Measurements from ENCODE around the gene RNASE4. TPM values are rescaled to one million over a fixed set of nuclear protein-coding genes. Genes with fewer than 3 reads are reported as not detected.
"Not testable (repeated sequence)": the region's sequence is repeated elsewhere in the genome, so short reads cannot be mapped to it uniquely, and the experiment has no call there.

The RNASE4 gene
- total RNA-seq, 2 donors from 2014 or later, result 71.6 to 150 TPM

DNA sequence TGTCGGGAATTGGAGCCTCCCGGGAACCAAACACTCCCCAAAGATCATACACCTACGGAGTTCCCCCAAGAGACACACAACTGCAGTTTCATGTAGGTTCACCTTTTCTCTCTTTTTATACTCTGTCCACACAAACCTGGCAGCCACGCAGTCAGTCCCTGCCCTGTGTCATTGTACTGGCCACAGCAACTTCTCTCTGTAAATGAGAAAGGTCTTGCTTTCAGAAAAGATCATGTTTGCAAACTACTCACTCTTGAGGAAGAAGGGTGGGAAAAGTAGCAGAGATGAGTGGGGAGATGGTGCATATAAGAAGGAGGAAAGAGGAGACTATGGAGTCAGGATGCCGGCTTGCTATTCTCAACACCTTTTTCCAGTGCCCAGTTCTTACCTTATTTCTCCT is 14.6 kb downstream of the RNASE4 start:
- Histone ChIP-seq H3K4me3 (no peak overlapping the region), H3K27ac (no peak overlapping the region), H3K36me3 (peaks cover 0 to under 1% of the 10 kb centered on the region in 2 donors), H3K27me3 (replicated peaks; ENCODE audit: insufficient read depth) (no peaks in the 10 kb centered on the region), H3K4me1 (replicated peaks) (no peaks in the 10 kb centered on the region), H3K9me3 (no peaks in the 10 kb centered on the region)
- intact Hi-C loops (cut with DNase I), result loop anchor here (5.0 to 10.0 kb wide), 3 partner anchors 158 to 268 kb away; no protein-coding TSS in a partner anchor
- WGBS, result 93% methylated on average over 5 of the region's 5 CpGs
- no peak for DNase-seq (ENCODE audit: low spot score)
- TF ChIP-seq POLR2AphosphoS5 (IDR thresholded peaks at IDR 0.05), result no peak
- TF ChIP-seq, protein P1, sequence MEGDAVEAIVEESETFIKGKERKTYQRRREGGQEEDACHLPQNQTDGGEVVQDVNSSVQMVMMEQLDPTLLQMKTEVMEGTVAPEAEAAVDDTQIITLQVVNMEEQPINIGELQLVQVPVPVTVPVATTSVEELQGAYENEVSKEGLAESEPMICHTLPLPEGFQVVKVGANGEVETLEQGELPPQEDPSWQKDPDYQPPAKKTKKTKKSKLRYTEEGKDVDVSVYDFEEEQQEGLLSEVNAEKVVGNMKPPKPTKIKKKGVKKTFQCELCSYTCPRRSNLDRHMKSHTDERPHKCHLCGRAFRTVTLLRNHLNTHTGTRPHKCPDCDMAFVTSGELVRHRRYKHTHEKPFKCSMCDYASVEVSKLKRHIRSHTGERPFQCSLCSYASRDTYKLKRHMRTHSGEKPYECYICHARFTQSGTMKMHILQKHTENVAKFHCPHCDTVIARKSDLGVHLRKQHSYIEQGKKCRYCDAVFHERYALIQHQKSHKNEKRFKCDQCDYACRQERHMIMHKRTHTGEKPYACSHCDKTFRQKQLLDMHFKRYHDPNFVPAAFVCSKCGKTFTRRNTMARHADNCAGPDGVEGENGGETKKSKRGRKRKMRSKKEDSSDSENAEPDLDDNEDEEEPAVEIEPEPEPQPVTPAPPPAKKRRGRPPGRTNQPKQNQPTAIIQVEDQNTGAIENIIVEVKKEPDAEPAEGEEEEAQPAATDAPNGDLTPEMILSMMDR (IDR thresholded peaks at IDR 0.05), result no peak
- no peak for TF ChIP-seq POLR2A (IDR thresholded peaks at IDR 0.05)

GRCh38 chr14:20699931-20700330 is 15.6 kb downstream of the RNASE4 start:
- intact Hi-C loops (cut with DNase I), result loop anchor here (5.0 to 10.0 kb wide), 3 partner anchors 157 to 267 kb away; no protein-coding TSS in a partner anchor
- Histone ChIP-seq H3K27me3 (replicated peaks; ENCODE audit: insufficient read depth) (no peaks in the 10 kb centered on the region), H3K4me3 (no peak overlapping the region), H3K27ac (no peak overlapping the region), H3K4me1 (replicated peaks) (no peaks in the 10 kb centered on the region), H3K36me3 (no peaks in the 10 kb centered on the region), H3K9me3 (no peaks in the 10 kb centered on the region)
- TF ChIP-seq POLR2AphosphoS5 (IDR thresholded peaks at IDR 0.05) (no peak), POLR2A (IDR thresholded peaks at IDR 0.05) (no peak)
- TF ChIP-seq, protein P1 (IDR thresholded peaks at IDR 0.05), result no peak
- DNase-seq (ENCODE audit: low spot score), result no peak

DNA sequence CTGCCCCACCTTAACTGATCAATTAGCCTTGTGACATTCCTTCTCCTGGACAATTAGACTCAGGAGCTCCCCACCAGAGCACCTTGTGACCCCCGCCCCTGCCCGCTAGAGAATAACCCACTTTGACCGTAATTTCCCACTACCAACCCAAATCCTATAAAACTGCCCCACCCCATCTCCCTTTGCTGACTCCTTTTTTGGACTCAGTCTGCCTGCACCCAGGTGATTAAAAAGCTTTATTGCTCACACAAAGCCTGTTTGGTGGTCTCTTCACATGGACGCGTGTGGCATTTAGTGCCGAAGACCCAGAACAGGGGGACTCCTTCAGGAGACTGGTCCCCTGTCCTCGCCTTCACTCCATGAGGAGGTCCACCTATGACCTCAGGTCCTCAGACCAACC is 16.6 kb downstream of the RNASE4 start:
- DNase-seq (ENCODE audit: low spot score); H3K27me3 ChIP-seq (replicated peaks; ENCODE audit: insufficient read depth); H3K4me1 ChIP-seq (replicated peaks); H3K4me3 ChIP-seq; H3K27ac ChIP-seq; H3K36me3 ChIP-seq; H3K9me3 ChIP-seq; intact Hi-C loops (cut with DNase I): not testable (repeated sequence)
- 95% methylated on average over 7 of the region's 7 CpGs for WGBS

DNA sequence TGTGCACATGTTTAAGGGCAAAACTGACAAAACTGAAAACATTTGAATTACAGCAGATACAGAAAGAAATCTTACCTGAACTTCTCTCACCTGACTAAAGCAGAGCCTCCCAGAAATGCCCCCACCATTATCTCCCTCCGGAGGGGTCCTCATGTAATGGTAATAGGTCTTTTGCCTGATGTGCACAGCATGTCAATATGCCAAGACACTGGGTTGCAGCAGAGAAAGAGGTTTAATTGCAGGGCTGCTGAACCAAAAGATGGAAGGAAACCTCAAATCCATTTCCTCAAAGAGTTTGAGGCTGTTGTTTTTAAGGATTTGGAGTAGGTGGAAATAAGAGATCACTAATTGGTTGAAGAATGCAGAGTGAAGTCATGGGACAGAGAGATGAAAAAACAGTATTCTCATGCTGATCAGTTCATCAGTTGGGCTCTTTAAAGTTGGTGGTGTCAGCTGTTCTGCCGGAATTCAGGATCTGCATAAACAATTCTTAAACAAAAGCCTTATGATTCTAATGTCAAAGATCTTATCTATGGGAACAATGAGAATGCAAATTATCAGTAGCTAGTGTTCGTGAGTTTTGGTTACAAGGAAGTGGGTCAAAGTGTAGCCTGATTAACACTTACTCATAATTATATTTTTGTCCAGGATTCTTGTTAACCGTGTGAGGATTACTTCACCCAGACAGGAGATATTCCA is 22.4 kb downstream of the RNASE4 start:
- Histone ChIP-seq H3K27me3 (replicated peaks; ENCODE audit: insufficient read depth) (no peaks in the 10 kb centered on the region), H3K4me1 (replicated peaks) (no peaks in the 10 kb centered on the region), H3K36me3 (no peaks in the 10 kb centered on the region), H3K27ac (no peak overlapping the region), H3K9me3 (no peaks in the 10 kb centered on the region), H3K4me3 (no peak overlapping the region)
- no peak for TF ChIP-seq POLR2A (IDR thresholded peaks at IDR 0.05)
- TF ChIP-seq POLR2AphosphoS5 (IDR thresholded peaks at IDR 0.05), result no peak
- TF ChIP-seq, protein P1 (IDR thresholded peaks at IDR 0.05), result no peak
- WGBS, result 39% methylated on average over 4 of the region's 4 CpGs
- intact Hi-C loops (cut with DNase I), result no loop called here
- DNase-seq (ENCODE audit: low spot score), result no peak

DNA sequence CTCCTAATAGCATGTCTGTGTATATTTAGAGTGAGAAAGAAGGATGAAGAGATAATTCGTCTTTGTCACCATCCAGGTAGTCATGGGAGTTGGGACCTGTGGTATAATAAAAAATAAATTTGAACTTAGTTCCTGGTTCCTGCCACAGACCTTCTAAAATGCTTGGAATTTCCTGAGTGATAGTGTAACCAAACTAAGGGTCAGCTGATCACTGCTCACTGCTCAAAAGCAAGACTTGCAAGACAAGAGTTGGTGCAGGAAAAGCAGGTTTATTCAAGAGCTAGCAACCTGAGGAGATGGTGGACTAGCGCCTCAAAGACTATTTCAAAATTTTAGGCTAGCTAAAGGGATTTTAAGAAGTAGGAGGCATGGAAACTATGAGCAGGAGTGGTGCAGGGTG is 23.3 kb downstream of the RNASE4 start:
- H3K4me3 ChIP-seq, result no peak overlapping the region
- WGBS, result 53% methylated on average over 2 of the region's 2 CpGs
- no peak overlapping the region for H3K27ac ChIP-seq
- TF ChIP-seq POLR2AphosphoS5 (IDR thresholded peaks at IDR 0.05) (peak; percentile 43), POLR2A (IDR thresholded peaks at IDR 0.05) (no peak)
- H3K4me1 ChIP-seq (replicated peaks), result no peaks in the 10 kb centered on the region
- H3K36me3 ChIP-seq, result no peaks in the 10 kb centered on the region
- intact Hi-C loops (cut with DNase I), result no loop called here
- H3K9me3 ChIP-seq, result no peaks in the 10 kb centered on the region
- peak; percentile 50 for DNase-seq (ENCODE audit: low spot score)
- H3K27me3 ChIP-seq (replicated peaks; ENCODE audit: insufficient read depth), result no peaks in the 10 kb centered on the region

- Histone ChIP-seq H3K4me3 (no peak overlapping the region), H3K36me3 (no peaks in the 10 kb centered on the region), H3K4me1 (replicated peaks) (peaks cover 2% of the 10 kb centered on the region), H3K27me3 (replicated peaks; ENCODE audit: insufficient read depth) (no peaks in the 10 kb centered on the region), H3K9me3 (no peaks in the 10 kb centered on the region), H3K27ac (no peak overlapping the region)
- no peak for DNase-seq (ENCODE audit: low spot score)
- WGBS, result 92% methylated on average over 4 of the region's 4 CpGs
- TF ChIP-seq POLR2A (IDR thresholded peaks at IDR 0.05) (no peak), POLR2AphosphoS5 (IDR thresholded peaks at IDR 0.05) (no peak)
- TF ChIP-seq, protein P1 (IDR thresholded peaks at IDR 0.05), result no peak
- intact Hi-C loops (cut with DNase I), result no loop called here
Measured at GRCh38 chr14:20711261-20711660, 26.9 kb downstream of the RNASE4 start.

Measured in prostate gland (tissue), 2 donors.